Lower leg skin (tissue), 4 donors: ENCODE data around the gene TRAPPC2L. TPM values are rescaled to one million over a fixed set of nuclear protein-coding genes. Genes with fewer than 3 reads are reported as not detected.
"Not testable (repeated sequence)": the region's sequence is repeated elsewhere in the genome, so short reads cannot be mapped to it uniquely, and the experiment has no call there.

Source experiments
- DNase-seq, 2 donors: peaks; one replicate each; pipeline ENCODE4 v3.0.0-alpha.2; 2019; ENCODE audit warnings: low spot score in 2 of 2
- H3K4me3 ChIP-seq: fragments of 200-600 bp; sonication (generic); 2 replicates; pipeline ENCODE4 v1.5.1; 2017; ENCODE audit warnings: mild to moderate bottlenecking, low read depth; ENCODE audit not compliant: poor library complexity, severe bottlenecking
- CTCF ChIP-seq, 3 donors: fragments of 450-650 bp; IDR thresholded peaks; one replicate each; pipeline ENCODE4 v1.5.1; 2016; ENCODE audit warnings: antibody characterized with exemption in 3 of 3, mild to moderate bottlenecking in 3 of 3, moderate library complexity in 2 of 3
- POLR2A ChIP-seq, 2 donors: fragments of 450-650 bp; IDR thresholded peaks; one replicate each; pipeline ENCODE4 v1.6.1; 2016 to 2017; ENCODE audit warnings: antibody characterized with exemption in 2 of 2, mild to moderate bottlenecking in 1 of 2, moderate library complexity in 1 of 2
- WGBS, 2 donors: methylation state at CpG; one replicate each; pipeline ENCODE4 v1.1.5; 2018; 5-methylcytosine and 5-hydroxymethylcytosine counted together
- intact Hi-C: fragments of 100-400 bp; cut with DNase I; formaldehyde crosslinking; loops from one replicate; pipeline ENCODE4 v1.15.0; 2023; ENCODE audit warnings: low total_unique reads
- total RNA-seq, 4 donors: library from RNA; depleted of rRNA; stranded (reverse); fragments of >200 nt; gene quantifications; one replicate each; pipeline ENCODE4 v1.1.0, GENCODE V29; 2016

TRAPPC2L gene
- total RNA-seq, 4 donors from 2014 or later, result 29.9 to 43.0 (median 38.6) TPM

GRCh38 chr16:88822281-88823040, 34.5 kb upstream of the TRAPPC2L start:
- DNase-seq, result no peak
- no peak for TF ChIP-seq POLR2A (IDR thresholded peaks at IDR 0.05)
- TF ChIP-seq CTCF (IDR thresholded peaks at IDR 0.05), result no peak
- H3K4me3 ChIP-seq, result no peak overlapping the region
- intact Hi-C loops, result no loop called here
- 93 to 95% methylated on average over 22 to 24 of the region's 24 CpGs for WGBS, 2 donors

GRCh38 chr16:88823646-88824045, 33.3 kb upstream of the TRAPPC2L start:
- 97 to 98% methylated on average over 15 to 19 of the region's 31 CpGs for WGBS, 2 donors
- intact Hi-C loops, DNase-seq, H3K4me3 ChIP-seq: not testable (repeated sequence)

GRCh38 chr16:88824256-88825077, 32.5 kb upstream of the TRAPPC2L start:
- no peak for DNase-seq

GRCh38 chr16:88825146-88825545, 31.8 kb upstream of the TRAPPC2L start:
- no peak for TF ChIP-seq CTCF (IDR thresholded peaks at IDR 0.05)
- TF ChIP-seq POLR2A (IDR thresholded peaks at IDR 0.05), result no peak
- no peak overlapping the region for H3K4me3 ChIP-seq
- DNase-seq, result no peak
- WGBS, 2 donors, result 87 to 92% methylated on average over 10 to 11 of the region's 12 CpGs
- intact Hi-C loops, result no loop called here

More at GRCh38 chr16:88824256-88825077, 32.5 kb upstream of the TRAPPC2L start:
- H3K4me3 ChIP-seq, result no peak overlapping the region
- intact Hi-C loops, result no loop called here
- no peak for TF ChIP-seq POLR2A (IDR thresholded peaks at IDR 0.05)
- no peak for TF ChIP-seq CTCF (IDR thresholded peaks at IDR 0.05)
- 87 to 89% methylated on average over 29 to 33 of the region's 33 CpGs for WGBS, 2 donors

- WGBS, 2 donors, result 75 to 83% methylated on average over 21 to 26 of the region's 26 CpGs
- intact Hi-C loops, result no loop called here
- no peak overlapping the region for H3K4me3 ChIP-seq
- DNase-seq, result no peak
- TF ChIP-seq CTCF (IDR thresholded peaks at IDR 0.05) (no peak), POLR2A (IDR thresholded peaks at IDR 0.05) (no peak)
These were observed 30.7 kb upstream of the TRAPPC2L start for GRCh38 chr16:88826070-88826840.
